C4-2B (cell line): ENCODE measurements around the gene DUSP10.

ENCODE experiments used
- ZFX ChIP-seq: fragments of 450-650 bp; IDR thresholded peaks from 2 replicates; pipeline ENCODE4 v1.6.1; 2017
- TF ChIP-seq, protein P1 (sequence below): fragments of 450-650 bp; conservative IDR thresholded peaks from 2 replicates; pipeline ENCODE4 v1.5.1; 2017; ENCODE audit warnings: mild to moderate bottlenecking

- TF ChIP-seq, protein P1, sequence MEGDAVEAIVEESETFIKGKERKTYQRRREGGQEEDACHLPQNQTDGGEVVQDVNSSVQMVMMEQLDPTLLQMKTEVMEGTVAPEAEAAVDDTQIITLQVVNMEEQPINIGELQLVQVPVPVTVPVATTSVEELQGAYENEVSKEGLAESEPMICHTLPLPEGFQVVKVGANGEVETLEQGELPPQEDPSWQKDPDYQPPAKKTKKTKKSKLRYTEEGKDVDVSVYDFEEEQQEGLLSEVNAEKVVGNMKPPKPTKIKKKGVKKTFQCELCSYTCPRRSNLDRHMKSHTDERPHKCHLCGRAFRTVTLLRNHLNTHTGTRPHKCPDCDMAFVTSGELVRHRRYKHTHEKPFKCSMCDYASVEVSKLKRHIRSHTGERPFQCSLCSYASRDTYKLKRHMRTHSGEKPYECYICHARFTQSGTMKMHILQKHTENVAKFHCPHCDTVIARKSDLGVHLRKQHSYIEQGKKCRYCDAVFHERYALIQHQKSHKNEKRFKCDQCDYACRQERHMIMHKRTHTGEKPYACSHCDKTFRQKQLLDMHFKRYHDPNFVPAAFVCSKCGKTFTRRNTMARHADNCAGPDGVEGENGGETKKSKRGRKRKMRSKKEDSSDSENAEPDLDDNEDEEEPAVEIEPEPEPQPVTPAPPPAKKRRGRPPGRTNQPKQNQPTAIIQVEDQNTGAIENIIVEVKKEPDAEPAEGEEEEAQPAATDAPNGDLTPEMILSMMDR = no peak
- TF ChIP-seq ZFX = no peak
These were observed 42.0 kb upstream of the DUSP10 start for GRCh38 chr1:221783936-221784335.
